HG02642 (cell line): ENCODE data around the gene CKB.

ENCODE experiments used
- ATAC-seq: cut with Tn5 transposase; IDR thresholded peaks from one replicate; pipeline ENCODE4 v1.9.1; 2021; ENCODE audit warnings: mild to moderate bottlenecking; ENCODE audit not compliant: unreplicated experiment, poor library complexity

Gene CKB

DNA sequence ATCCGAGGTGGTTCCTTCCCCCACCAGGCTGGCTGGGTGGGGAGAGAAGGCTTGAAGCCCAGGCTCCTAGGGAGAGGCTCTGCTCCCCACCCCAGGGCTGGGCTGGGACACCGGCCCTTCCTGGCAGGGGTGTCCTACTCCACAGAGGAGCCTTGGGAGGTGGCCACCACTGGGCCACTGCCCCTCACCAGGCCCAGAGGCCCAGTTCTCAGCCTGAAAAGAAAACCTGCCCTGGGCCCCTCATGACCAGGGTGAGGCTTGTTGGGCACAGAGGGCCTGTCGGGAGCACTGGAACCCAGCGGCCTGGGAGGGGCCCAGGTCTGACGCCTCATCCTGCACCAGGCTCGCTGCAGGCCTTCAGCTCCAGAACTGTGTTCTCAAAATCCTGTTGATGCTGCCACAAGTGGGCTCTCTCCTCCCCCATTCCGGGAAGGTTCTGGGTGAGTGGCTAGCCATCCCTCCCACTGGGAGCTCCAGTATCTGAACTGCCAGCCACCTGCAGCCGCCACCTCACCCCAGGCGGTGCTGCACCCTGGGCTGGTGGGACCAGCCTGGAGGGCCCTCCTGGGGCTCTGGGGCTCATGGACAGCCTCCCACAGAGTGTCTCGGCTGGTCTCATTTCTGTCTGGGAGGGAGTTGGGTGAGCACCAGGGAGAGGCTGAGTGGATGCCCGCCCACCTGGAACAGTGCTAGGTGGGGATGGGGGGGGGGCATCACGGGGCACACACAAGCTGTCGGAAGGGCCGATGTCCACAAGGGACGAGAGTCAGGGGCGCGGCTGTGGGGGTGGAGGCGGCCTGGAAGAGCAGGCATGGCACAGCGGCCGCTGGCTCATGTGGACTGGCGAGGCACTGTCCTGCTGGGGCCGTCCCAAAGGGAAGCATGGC lies 28.1 kb upstream of the CKB start:
- ATAC-seq = no peak

DNA sequence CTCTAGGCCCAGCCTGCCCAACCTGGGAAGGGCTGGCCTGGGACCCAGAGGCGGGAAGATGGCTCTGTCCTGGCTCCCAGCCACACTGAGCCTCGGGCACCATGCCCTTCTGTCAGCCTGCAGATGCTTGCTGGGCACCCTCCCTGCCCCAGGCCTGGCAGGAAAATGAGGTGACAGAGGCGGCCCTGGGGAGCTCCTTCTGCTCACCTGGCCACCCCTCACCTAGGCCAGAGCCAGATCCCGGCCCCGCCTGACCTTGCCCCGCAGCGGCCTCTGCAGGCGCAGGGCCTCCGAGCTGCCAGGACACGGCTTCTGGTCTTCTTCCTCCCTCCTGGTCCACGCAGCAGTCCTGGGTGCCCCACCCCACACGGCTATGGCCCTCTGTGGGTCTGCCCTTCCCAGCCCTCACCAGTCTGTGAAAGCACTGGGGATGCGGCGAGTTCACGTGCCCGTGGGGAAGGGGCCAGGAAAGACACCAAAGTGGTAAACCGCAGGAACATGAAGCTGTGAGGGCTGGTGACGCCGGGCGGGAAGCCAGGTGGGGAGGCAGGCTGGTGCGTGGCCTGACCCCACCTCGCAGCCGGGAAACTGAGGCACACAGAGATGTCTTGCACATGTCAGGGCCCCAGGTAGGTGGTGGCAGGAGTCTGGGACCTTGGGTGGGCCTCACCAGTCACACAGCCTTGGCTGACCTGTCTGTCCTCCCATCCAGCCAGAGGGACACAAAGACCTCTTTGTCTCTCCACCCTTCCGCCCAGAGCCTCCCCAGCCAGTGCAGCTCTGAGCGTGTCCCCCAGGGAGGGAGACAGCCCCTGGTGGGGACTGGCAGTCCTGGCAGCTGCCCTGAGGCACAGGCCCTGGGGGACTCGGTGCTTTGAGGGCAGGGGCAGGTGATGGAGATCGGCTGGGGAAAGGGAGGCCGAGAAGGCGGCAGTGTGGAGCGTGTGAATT lies 27.0 kb upstream of the CKB start:
- ATAC-seq = no peak

DNA sequence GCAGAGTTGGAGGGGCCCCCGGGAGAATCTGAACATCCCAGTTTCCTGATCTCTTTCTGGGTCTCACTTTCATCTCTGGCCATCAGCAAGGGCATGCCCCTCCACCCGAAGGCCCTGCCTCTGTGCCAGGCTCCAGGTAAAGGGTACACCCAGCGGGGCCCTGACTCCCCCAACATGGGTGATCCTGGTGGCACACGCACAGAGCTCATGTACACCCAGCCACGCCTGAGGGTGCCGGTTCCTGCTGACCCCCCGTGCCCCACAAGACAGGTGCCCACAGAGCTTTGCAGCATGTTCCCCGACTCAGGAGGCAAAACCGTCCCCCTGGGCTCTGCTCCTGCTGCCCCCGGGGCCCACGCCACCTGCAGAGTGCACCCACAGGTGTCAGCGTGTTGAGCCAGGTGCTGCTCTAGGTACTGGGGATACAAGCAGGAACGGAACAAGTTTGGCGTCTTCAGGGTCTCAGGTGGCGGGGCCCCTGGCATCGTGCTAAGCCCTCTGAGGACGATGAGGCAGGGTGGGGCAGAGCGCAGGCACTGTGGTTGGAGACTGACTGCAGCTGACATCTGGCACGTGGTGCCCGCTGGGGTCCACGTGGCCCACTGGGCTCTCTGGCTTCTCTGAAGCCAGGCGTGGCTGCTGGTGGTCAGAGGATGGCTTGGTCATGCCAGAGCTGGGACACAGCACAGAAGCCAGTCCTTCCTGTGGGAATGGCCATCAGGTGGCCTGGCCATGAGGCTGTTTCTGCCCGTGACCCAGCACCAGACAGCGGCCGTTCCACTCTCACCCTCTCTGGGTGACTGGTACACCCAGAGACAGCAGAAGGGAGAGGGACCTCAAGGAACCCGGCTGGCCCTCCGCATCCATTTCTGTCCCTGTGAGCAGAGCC lies 26.1 kb upstream of the CKB start:
- ATAC-seq = no peak

DNA sequence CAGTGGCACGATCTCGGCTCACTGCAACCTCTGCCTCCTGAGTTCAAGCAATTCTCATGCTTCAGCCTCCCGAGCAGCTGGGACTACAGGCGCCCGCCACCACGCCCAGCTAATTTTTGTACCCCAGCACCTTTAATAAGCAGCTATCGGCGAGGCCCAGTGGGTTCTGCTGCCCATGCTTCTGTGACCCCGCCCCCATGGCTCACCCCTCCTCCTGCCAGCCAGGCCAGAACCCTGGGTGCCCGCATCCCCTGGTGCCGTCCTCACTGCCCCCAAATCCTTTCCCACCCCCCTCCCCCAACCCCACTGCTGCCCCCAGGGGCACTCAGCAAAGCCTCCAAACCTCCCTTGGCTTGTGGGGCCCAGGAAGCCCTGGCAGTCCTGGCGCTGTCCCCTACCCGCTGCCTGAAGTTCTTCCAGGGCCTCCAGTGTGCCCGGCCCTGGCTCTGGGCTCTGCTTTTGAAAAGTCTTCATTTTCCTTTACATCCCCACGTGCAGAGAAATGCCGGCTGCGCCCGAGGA lies 25.4 kb upstream of the CKB start:
- no peak for ATAC-seq

DNA sequence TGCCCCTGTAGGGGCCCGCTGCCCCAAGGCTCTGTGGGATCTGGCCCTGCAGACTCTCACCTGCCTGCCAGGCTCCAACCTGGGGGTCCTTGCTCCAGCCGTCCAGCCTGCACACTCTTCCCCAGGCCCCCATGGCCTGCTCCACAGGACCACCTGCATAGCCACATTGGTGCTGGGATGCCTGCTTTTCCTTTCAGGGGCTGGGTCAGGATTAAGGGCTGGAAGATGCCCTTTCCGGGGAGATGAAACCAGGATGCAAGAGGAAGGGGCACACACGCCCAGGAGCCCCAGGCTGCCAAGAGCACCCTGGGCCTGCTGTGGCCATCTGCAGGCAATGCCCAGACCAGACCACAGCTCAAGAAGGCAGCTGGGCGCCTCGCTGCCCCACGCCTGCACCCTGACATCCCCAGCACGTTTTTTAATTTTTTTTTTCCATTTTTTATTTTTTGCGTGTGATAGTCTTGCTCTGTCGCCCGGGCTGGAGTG lies 24.9 kb upstream of the CKB start:
- no peak for ATAC-seq

DNA sequence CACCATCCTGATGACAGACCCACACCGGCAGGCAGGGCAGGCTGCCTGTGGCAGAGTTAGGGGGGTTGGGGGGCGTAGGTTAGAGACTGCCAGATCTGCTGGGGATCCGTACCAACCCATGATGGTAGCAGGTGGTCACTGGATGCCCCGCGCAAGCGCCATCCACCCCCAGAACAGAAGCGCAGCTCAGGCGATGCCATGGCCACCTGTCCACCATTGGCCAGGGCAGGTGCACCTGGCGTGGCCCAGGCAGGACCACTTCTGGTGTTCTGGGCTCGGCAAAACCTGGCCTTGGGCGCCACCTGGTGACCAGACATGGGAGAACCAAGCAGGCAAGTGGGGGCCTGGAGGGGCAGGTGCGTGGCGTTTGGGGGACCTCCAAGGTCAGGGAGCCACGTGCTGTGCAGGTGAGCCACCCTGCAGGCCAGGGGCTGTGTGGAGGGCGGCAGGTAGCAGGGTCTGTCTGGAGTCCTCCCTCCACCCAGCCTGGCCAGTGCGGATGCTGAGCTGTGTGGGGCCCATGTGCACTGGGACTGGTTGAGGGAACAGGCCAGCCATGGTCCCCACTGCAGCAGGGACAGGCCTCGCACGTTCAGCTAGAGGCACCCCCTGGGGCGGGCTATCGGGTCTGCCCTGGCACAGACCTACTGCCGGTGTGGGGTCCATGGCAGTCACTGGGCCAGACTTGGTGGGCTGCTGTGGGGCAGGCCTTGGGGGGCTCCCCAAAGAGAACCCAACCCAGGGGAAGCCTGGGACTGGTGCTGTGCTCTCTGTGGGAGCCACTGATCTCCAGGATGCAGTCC lies 24.2 kb upstream of the CKB start:
- ATAC-seq = no peak

DNA sequence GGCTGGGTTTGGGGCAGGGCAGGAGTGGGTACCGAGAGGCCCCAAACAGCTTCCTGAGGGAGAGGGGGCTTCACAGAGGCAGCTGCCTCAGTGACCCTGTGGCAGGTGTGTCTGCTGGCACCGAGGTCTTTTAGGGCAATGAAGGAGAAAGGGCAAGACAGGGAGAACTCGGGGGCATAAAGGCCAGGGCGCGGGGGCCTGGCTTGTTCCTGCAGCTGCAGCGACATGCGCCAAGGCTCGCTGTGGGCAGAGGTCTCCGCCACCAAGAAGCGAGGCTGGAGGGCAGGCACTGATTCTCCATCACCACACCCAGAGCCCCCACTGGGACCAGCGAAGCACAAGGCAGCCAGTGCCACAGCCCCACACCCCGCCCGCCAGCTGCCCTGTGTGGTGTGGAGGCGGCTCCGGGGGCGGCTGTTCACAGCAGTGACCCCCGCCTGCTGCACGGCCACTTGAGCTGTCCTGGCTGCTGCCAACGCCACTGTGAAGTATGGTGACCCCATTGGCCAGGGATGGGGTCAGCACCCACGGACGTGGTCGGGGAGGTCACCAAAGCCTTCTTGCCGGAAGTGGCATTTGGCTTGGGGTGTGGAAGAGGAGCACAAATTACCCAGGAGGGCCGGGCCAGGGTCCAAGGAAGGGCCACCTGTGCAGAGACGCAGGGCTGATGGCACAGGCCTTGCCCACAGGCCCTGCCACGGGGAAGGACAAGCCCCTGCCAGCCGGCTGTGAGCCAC lies 23.5 kb upstream of the CKB start:
- ATAC-seq = no peak

DNA sequence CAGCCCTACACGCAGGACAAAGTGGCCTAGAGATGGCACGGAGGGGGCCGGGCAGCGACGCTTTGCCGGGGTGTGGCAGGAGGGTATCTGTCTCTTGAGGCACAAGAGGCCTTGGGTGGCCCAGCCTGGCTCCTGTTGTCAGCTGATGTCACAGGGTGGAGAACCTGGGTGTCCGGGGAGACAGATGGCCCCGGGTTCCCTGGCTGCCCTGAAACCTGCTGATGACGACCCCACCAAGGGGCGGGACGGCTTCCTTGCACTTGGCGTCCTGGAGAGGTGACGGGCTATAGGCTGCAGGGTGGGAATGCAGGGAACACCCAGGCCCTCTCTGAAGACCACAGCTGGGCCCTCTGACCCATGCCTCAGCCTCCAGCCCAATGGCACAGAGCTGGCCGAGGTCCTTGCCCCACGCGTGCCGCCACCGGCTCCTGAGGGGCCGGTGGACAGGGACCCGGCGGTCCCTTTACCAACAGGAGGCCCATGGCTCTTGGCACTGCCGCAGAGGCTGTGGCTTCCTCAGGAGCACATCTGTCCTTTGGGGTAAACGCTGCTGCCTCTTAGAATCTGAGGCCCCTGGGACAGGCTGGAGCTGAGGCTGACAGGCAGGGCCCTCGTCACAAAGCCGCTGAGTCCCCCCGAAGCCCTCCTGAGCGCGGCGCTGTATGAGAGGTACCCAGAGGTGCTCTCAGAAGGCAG lies 22.7 kb upstream of the CKB start:
- no peak for ATAC-seq

DNA sequence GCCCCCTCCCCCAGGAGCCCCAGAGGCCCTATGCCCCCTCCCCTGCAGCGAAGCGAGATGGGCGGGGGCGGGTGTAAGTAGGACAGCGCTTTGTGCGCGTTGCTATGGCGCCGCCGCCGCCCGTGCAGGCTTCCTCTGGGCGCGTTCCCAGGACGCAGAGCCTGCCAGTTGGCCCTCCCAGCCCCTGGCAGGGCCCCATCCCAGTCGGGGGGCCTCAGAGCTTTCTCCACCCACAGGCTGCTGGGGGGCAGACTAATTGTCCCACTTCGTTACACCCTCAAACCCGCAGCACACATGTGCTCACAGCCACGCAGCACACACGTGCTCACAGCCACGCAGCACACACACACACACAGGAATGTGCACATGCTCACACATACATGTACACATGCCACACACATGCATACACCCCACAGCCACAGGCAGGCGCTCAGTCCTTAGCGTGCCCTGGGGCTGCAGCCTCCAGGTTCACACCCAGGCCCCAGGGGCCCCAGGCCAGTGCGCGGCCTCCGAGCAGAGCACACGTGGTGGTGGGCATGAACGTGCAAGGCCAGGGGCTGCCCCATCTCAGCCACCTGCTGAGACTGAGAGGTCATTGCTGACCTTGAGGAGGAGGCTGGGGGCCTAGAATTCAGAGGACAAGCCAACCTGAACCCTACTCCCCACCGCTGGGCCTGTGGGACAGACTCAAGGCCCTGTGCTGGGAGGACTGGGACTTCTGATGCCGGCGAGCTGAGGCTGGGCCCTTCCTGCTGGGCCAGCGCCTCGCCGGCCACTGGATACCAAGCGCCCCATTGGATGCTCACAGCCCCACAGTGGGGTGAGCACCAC lies 22.0 kb upstream of the CKB start:
- no peak for ATAC-seq

DNA sequence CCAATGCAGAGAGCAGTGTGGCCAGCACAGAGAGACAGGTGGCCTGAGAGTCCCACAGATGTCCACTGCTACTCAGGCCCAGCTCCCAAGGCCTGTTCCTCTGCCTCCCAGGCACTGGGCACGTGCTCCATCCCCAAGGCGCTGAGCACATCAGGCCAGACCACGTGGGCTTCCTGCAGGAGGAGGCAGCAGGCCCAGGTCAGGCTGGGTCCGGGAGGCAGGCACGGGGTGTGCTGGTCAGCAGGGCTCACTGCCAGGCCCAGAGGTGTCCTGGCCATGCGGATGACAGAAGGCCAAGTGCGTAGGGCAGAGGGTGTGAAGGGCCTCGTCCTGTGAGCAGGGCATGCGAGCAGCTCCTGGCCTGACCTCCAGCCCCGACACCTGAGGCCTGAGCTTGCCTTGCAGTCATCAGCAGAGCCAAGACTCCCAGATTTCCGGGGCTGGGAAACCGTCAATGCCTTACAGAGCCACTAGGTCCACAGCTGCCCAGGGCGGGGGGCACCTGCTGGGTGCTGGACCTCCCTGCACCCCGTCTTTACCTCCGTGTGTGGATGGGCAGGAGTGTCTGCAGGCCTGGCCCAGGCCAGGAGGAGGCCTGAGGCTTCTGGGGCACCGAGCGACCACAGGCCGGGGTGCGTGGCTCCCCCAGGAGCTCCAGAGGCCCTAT lies 21.2 kb upstream of the CKB start:
- ATAC-seq = no peak

DNA sequence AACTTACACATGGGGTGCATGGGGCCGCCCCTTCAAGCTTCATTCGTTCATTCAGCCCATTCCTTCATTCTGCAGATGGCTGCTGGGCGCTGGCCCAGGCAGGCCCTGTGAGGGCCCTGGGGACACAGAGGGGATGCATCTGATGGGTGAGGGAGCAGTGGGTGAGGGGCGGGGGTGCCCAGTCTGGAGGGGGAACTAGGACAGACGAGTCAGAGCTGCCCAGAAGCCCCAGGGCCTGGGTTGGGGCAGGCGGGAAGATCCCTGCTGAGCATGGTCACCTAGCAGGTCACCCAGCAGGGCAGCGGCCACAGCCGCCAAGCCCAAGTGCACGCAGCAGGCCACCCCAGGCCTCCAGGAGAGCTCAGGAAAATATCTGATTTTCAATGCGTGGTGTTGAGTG lies 20.5 kb upstream of the CKB start:
- ATAC-seq = no peak

DNA sequence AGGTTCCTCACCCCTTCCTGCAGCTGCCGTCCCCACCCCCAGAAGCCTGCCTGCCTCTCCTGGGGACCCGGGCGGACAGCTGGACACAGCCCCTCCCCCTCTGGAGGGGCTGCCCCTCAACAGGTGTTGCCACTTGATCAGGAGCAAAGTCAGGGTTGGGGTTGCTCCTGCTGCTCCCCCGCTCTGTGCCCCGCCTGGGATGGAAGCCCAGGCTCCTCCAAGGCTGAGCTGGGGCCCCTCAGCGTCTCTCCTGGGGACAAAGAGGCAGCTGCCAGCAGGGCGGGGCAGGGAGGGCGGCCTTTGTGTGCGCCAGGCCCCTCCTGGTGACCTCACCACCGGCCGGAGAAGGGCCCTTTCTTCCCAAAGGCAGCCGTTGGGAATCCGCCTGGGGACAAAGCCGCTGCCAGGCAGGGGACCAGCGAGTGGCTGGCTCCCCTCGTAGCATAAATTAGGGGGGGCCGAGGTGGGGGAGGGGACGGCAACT lies 20.0 kb upstream of the CKB start:
- ATAC-seq = no peak

DNA sequence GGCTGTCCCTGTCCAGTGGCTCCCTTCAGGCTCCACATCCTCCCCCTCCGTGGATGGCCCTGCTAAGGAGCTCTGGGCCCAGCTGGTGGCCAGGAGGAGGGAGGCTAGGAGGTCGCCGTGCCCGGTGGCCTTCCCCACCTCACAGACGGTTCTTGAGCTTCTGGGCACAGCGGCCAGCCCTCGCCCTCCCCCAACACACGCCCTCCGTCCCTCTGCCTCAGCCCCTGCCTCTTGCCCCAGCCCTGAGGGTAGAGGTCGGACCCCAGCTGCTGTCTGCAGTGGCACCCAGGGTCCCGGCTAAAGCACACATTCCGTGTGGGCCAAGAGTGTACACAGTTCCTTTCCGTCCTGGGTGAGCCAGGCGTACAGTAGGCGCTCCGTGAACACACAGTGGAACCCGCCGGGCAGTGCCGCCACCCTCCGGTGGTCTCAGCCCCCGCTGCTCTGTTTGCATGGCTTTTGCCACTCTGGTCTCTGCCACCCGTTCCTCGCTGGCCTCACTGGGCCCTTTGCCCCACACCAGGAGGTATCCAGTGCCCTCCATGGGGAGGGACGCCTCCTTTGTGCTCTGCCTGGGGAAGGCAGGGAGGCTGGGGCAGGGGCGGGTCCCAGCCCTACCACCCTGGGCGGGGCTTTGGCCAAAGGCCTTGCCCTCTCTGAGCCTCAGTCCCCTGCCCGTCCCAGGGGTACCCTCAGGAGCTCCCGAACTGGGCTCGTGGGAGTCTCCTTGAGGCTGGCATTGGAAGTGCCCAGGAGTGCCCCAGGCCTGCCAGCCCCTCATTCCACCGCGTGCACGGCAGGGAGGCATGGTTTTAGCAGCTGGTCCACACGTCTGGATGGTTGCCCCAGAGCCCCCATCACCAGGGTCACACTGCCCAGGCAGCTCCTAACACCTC lies 19.3 kb upstream of the CKB start:
- no peak for ATAC-seq

DNA sequence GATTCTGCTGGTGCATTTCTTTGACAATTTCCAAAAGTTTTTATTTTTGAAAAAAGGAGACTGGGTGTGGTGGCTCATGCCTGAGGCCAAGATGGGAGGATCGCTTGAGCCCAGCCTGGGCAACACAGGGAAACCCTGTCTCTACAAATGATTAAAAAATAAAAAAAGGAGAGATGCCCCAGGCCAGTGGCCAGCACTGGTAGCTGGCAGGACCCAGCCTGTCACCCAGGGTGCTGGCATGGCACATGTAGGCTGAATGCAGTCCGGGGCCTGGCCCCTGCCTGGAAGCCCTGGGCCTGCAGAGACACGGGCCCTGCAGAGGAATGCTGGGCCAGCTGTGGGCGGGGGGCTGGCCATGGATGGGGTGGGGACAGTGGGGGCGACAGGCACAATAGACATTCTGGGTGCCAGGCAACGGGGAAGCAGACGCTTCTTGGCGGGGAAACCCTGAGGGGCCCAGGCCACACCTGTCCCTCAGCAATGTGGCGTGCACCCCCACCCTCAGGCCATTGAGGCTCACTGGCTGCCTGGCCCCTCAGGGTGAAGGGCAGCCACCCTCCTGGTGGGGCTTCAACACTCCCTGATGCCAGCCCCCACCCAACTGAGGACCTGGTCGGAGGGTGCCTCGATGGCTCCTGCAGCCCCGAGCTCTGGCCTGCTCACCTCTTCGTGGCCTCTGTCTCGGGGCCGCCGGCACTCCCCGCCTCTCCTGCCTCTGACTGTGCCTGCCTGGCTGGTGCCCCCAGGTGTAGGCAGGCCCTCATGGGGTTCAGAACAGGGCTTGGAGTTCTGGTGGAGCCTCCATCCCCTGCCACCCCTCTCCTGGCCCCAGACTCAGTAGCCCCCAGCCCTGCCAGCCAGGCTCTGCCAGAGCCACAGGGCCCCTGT lies 18.4 kb upstream of the CKB start:
- no peak for ATAC-seq
